HEK293T (cell line): Measurements from ENCODE around the gene AKAP9.
"Not testable (repeated sequence)": the region's sequence is repeated elsewhere in the genome, so short reads cannot be mapped to it uniquely, and the experiment has no call there.

ENCODE experiments used
- CTBP1 ChIP-seq: fragments of 450-650 bp; IDR thresholded peaks from 2 replicates; pipeline ENCODE4 v1.6.1; 2016; ENCODE audit warnings: borderline replicate concordance
- FOXK2 ChIP-seq: fragments of 450-650 bp; IDR thresholded peaks from 2 replicates; pipeline ENCODE4 v1.6.1; 2016; ENCODE audit warnings: mild to moderate bottlenecking
- FOXM1 ChIP-seq: fragments of 450-650 bp; IDR thresholded peaks from 2 replicates; pipeline ENCODE4 v1.6.1; 2017; ENCODE audit warnings: mild to moderate bottlenecking, borderline replicate concordance
- NFRKB ChIP-seq: fragments of 450-650 bp; IDR thresholded peaks from 2 replicates; pipeline ENCODE4 v1.6.1; 2016; ENCODE audit warnings: mild to moderate bottlenecking, moderate library complexity
- SP1 ChIP-seq: fragments of 450-650 bp; IDR thresholded peaks from 2 replicates; pipeline ENCODE4 v1.6.1; 2017
- TF ChIP-seq, protein P1 (sequence below): fragments of 450-650 bp; IDR thresholded peaks from 2 replicates; pipeline ENCODE4 v1.6.1; 2016

- TF ChIP-seq CTBP1, FOXK2, FOXM1, SP1, NFRKB: not testable (repeated sequence)
- TF ChIP-seq, protein P1, sequence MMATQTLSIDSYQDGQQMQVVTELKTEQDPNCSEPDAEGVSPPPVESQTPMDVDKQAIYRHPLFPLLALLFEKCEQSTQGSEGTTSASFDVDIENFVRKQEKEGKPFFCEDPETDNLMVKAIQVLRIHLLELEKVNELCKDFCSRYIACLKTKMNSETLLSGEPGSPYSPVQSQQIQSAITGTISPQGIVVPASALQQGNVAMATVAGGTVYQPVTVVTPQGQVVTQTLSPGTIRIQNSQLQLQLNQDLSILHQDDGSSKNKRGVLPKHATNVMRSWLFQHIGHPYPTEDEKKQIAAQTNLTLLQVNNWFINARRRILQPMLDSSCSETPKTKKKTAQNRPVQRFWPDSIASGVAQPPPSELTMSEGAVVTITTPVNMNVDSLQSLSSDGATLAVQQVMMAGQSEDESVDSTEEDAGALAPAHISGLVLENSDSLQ = not testable (repeated sequence)
Observed at GRCh38 chr7:92027128-92027527, 86.5 kb downstream of the AKAP9 start.
